Stimulated activated CD4-positive, alpha-beta T cell treated with anti-CD3 and anti-CD28 coated beads, Interleukin-1b, Interleukin-23, amount 100 ng/mL, for 24 hours (primary cell): Measurements from ENCODE around the gene BCR.
A peak's percentile ranks its signal among the peaks of the same experiment; 100 is the strongest.

Experiments used
- DNase-seq, 4 experiments: peaks; one replicate each; pipeline ENCODE4 v3.0.0-alpha.2; 2020; ENCODE audit warnings: low read depth in 4 of 4, low spot score in 1 of 4

BCR gene

GRCh38 chr22:23175817-23176644 lies 4.3 kb upstream of the BCR start:
- DNase-seq, result no peak

GRCh38 chr22:23176645-23177027 lies 3.7 kb upstream of the BCR start:
- no peak for DNase-seq

GRCh38 chr22:23177197-23177596 lies 3.1 kb upstream of the BCR start:
- no peak for DNase-seq

GRCh38 chr22:23178512-23179254 lies 1.6 kb upstream of the BCR start:
- peak; percentile 38 to 52 (median 46) for DNase-seq

GRCh38 chr22:23179381-23180299 lies 669 bp upstream of the BCR start:
- no peak for DNase-seq

- DNase-seq, result no peak
Measured at GRCh38 chr22:23180893-23181720, 798 bp downstream of the BCR start.

- DNase-seq, result no peak
Measured at GRCh38 chr22:23181721-23182308, 1.5 kb downstream of the BCR start.

GRCh38 chr22:23182309-23183060 lies 2.2 kb downstream of the BCR start:
- DNase-seq, result peak; percentile 33 to 61 (median 42)

GRCh38 chr22:23183061-23183698 lies 2.9 kb downstream of the BCR start:
- DNase-seq, result no peak

- DNase-seq, result no peak
Measured at GRCh38 chr22:23184100-23184763, 3.9 kb downstream of the BCR start.

GRCh38 chr22:23184764-23185113 lies 4.4 kb downstream of the BCR start:
- DNase-seq, result no peak

GRCh38 chr22:23187211-23187610 lies 6.9 kb downstream of the BCR start:
- DNase-seq, result no peak

GRCh38 chr22:23187871-23188700 lies 7.8 kb downstream of the BCR start:
- no peak for DNase-seq

GRCh38 chr22:23190526-23190925 lies 10.2 kb downstream of the BCR start:
- DNase-seq, result no peak

- DNase-seq, result no peak
Measured at GRCh38 chr22:23192133-23192532, 11.8 kb downstream of the BCR start.

- no peak for DNase-seq
Measured at GRCh38 chr22:23192558-23192957, 12.2 kb downstream of the BCR start.

- DNase-seq, result no peak
Measured at GRCh38 chr22:23193196-23193827, 13.0 kb downstream of the BCR start.
